ENCODE results near the gene GTPBP10. TPM values are rescaled to one million over a fixed set of nuclear protein-coding genes. Genes with fewer than 3 reads are reported as not detected.

Gene GTPBP10
- total RNA-seq, 2 donors from 2014 or later: 7.4 to 16.2 TPM

GRCh38 chr7:90430614-90431460, 84.3 kb downstream of the GTPBP10 start:
- Histone ChIP-seq H3K27ac (no peak overlapping the region), H3K36me3 (peaks cover 2% of the 10 kb centered on the region), H3K4me1 (ENCODE audit: control insufficient read depth in 1 of 2, low read depth in 2 of 2) (no peaks in the 10 kb centered on the region), H3K9me3 (no peaks in the 10 kb centered on the region), H3K4me3 (no peak overlapping the region), H3K27me3 (replicated peaks; ENCODE audit: insufficient read depth) (no peaks in the 10 kb centered on the region)
- no peak for TF ChIP-seq CTCF (IDR thresholded peaks at IDR 0.05)
- ATAC-seq (ENCODE audit: insufficient number of reproducible peaks, low FRiP score, low read depth): no peak
- DNase-seq (ENCODE audit: low spot score): no peak

GRCh38 chr7:90432752-90433151, 86.2 kb downstream of the GTPBP10 start:
- DNase-seq (ENCODE audit: low spot score) (no peak), ATAC-seq (ENCODE audit: insufficient number of reproducible peaks, low FRiP score, low read depth) (no peak)
- peaks cover 3% of the 10 kb centered on the region for H3K9me3 ChIP-seq
- no peaks in the 10 kb centered on the region for H3K27me3 ChIP-seq (replicated peaks; ENCODE audit: insufficient read depth)
- no peak overlapping the region for H3K27ac ChIP-seq
- no peak overlapping the region for H3K4me3 ChIP-seq
- H3K36me3 ChIP-seq: peaks cover 2% of the 10 kb centered on the region
- TF ChIP-seq CTCF (IDR thresholded peaks at IDR 0.05): no peak
- H3K4me1 ChIP-seq (ENCODE audit: control insufficient read depth in 1 of 2, low read depth in 2 of 2): no peaks in the 10 kb centered on the region

- ATAC-seq (ENCODE audit: insufficient number of reproducible peaks, low FRiP score, low read depth) (no peak), DNase-seq (ENCODE audit: low spot score) (no peak)
- H3K27ac ChIP-seq: no peak overlapping the region
- no peaks in the 10 kb centered on the region for H3K27me3 ChIP-seq (replicated peaks; ENCODE audit: insufficient read depth)
- H3K4me3 ChIP-seq: no peak overlapping the region
- H3K9me3 ChIP-seq: peaks cover 3% of the 10 kb centered on the region
- peaks cover 2% of the 10 kb centered on the region for H3K36me3 ChIP-seq
- no peaks in the 10 kb centered on the region for H3K4me1 ChIP-seq (ENCODE audit: control insufficient read depth in 1 of 2, low read depth in 2 of 2)
- no peak for TF ChIP-seq CTCF (IDR thresholded peaks at IDR 0.05)
These were observed 86.7 kb downstream of the GTPBP10 start for GRCh38 chr7:90433221-90433620.

Other genes starting within 250 kb of the GTPBP10 start
- 10 to 100 TPM; 15.6 to 26.5 TPM for gene STEAP1, start 192.2 kb upstream of the GTPBP10 start, total RNA-seq
- 10 to 100 TPM; 27.7 to 31.0 TPM for gene STEAP2, start 135.0 kb upstream of the GTPBP10 start, total RNA-seq
- 10 to 100 TPM in 1 of 2 donors, 1 to 10 TPM in 1; 3.8 to 14.0 TPM for gene CFAP69, start 101.5 kb upstream of the GTPBP10 start, total RNA-seq
- not detected for gene FAM237B, start 25.4 kb upstream of the GTPBP10 start, total RNA-seq
- 10 to 100 TPM; 24.1 to 30.5 TPM for gene CLDN12, start 56.7 kb downstream of the GTPBP10 start, total RNA-seq
- not detected for gene PTTG1IP2, start 122.9 kb downstream of the GTPBP10 start, total RNA-seq
- 10 to 100 TPM; 10.8 to 14.6 TPM for gene CDK14, start 249.6 kb downstream of the GTPBP10 start, total RNA-seq